CD4-positive, alpha-beta T cell treated with Interferon gamma for 1 hour (primary cell): ENCODE measurements around the gene POLR2J.
"Not testable (repeated sequence)": the region's sequence is repeated elsewhere in the genome, so short reads cannot be mapped to it uniquely, and the experiment has no call there.

Source experiments
- DNase-seq: peaks from one replicate; pipeline ENCODE4 v3.0.0-alpha.2; 2020

POLR2J gene

GRCh38 chr7:102494473-102495149 lies 15.9 kb upstream of the POLR2J start:
- DNase-seq = not testable (repeated sequence)

GRCh38 chr7:102494026-102494425 lies 15.3 kb upstream of the POLR2J start:
- DNase-seq = not testable (repeated sequence)

GRCh38 chr7:102493220-102493935 lies 14.7 kb upstream of the POLR2J start:
- peak; percentile 32 for DNase-seq

GRCh38 chr7:102490529-102491075 lies 11.9 kb upstream of the POLR2J start:
- peak; percentile 50 for DNase-seq

- not testable (repeated sequence) for DNase-seq
Measured at GRCh38 chr7:102484317-102484716, 5.6 kb upstream of the POLR2J start.

- not testable (repeated sequence) for DNase-seq
Measured at GRCh38 chr7:102481962-102482361, 3.2 kb upstream of the POLR2J start.

GRCh38 chr7:102479982-102480637 lies 1.4 kb upstream of the POLR2J start:
- peak; percentile 35 for DNase-seq

GRCh38 chr7:102479209-102479584 lies 475 bp upstream of the POLR2J start:
- not testable (repeated sequence) for DNase-seq

- not testable (repeated sequence) for DNase-seq
Measured at GRCh38 chr7:102474736-102475435, 3.8 kb downstream of the POLR2J start.

GRCh38 chr7:102474116-102474515 lies 4.6 kb downstream of the POLR2J start:
- DNase-seq = not testable (repeated sequence)

GRCh38 chr7:102473271-102473991 lies 5.3 kb downstream of the POLR2J start:
- no peak for DNase-seq

- no peak for DNase-seq
Measured at GRCh38 chr7:102472126-102473041, 6.3 kb downstream of the POLR2J start.

- DNase-seq = no peak
Measured at GRCh38 chr7:102471791-102472125, 7.0 kb downstream of the POLR2J start.

GRCh38 chr7:102469972-102470825 lies 8.5 kb downstream of the POLR2J start:
- no peak for DNase-seq

- DNase-seq = no peak
Measured at GRCh38 chr7:102469351-102469971, 9.3 kb downstream of the POLR2J start.

GRCh38 chr7:102468478-102469350 lies 10.0 kb downstream of the POLR2J start:
- DNase-seq = no peak

- DNase-seq = no peak
Measured at GRCh38 chr7:102467581-102468477, 10.9 kb downstream of the POLR2J start.

- no peak for DNase-seq
Measured at GRCh38 chr7:102466097-102466496, 12.6 kb downstream of the POLR2J start.
